SK-N-SH treated with all-trans-retinoic acid at 6 μM for 48 hours (cell line): ENCODE results near the gene RCOR1.

Source experiments
- ARNTL ChIP-seq: fragments of 450-650 bp; formaldehyde crosslinking; IDR thresholded peaks from 2 replicates; pipeline ENCODE4 v1.5.0; 2020; ENCODE audit warnings: low read depth, mild to moderate bottlenecking, moderate library complexity, borderline replicate concordance
- CREB5 ChIP-seq: fragments of 250-450 bp; sonication (Bioruptor Pico); IDR thresholded peaks from 2 replicates; pipeline ENCODE4 v1.5.1; 2020; ENCODE audit warnings: low read depth, mild to moderate bottlenecking, moderate library complexity
- RARB ChIP-seq: fragments of 250-450 bp; sonication (Bioruptor Pico); IDR thresholded peaks from 2 replicates; pipeline ENCODE4 v1.8.0; 2021; ENCODE audit warnings: mild to moderate bottlenecking, moderate library complexity
- SNAI2 ChIP-seq: fragments of 250-450 bp; sonication (Bioruptor Pico); IDR thresholded peaks from 2 replicates; pipeline ENCODE4 v1.5.0; 2020; ENCODE audit warnings: mild to moderate bottlenecking, moderate library complexity
- TCF4 ChIP-seq: fragments of 250-450 bp; sonication (Bioruptor Pico); IDR thresholded peaks from 2 replicates; pipeline ENCODE4 v1.8.0; 2021; ENCODE audit warnings: mild to moderate bottlenecking, moderate library complexity, borderline replicate concordance
- TOX ChIP-seq: fragments of 250-450 bp; sonication (Bioruptor Pico); IDR thresholded peaks from 2 replicates; pipeline ENCODE4 v1.8.0; 2021; ENCODE audit warnings: mild to moderate bottlenecking, moderate library complexity, borderline replicate concordance
- ZNF565 ChIP-seq: fragments of 450-650 bp; formaldehyde crosslinking; conservative IDR thresholded peaks from 2 replicates; pipeline ENCODE4 v1.5.0; 2020; ENCODE audit warnings: low read depth, mild to moderate bottlenecking, moderate library complexity
- ZNF70 ChIP-seq: fragments of 450-650 bp; formaldehyde crosslinking; IDR thresholded peaks from 2 replicates; pipeline ENCODE4 v1.5.0; 2020; ENCODE audit warnings: mild to moderate bottlenecking, moderate library complexity
- TF ChIP-seq, protein P1 (sequence below): fragments of 250-450 bp; sonication (Bioruptor Pico); IDR thresholded peaks from 2 replicates; pipeline ENCODE4 v1.8.0; 2020; ENCODE audit warnings: mild to moderate bottlenecking, moderate library complexity, borderline replicate concordance

DNA sequence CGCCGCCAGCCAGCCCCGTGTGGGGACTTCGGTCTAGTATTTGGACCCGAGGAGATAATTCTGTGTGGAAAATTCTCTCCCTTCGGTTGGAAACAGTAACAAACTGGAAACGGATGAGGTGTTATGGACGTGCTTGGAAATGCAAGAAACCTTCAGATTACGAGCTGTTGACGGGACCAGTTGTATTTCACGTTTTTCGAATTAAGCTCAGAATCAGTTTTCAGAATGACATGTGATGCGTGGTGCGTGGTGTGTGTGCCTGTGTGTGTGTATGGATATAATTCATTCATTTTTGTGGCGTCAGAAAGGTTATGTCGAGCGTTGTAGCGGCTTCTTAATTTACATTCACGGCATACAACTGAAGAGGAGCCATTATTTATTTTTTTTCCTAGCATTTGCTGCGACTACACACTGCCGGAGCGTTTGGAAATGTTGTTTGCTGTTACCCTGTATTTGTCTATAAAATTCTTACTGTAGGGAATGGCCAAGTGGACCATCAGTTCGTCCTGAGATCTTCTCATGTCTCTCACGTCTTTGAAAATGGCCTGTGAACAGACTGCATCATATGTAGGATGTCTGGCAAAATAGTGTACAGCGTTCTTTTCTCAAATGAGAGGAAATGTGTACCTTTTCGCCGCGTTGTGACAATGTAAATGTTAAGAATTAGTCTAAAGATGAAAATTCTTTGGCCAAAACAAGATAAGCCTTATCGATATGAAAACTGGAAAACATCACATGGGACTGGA is 186.1 kb downstream of the RCOR1 start:
- no peak for TF ChIP-seq ARNTL
- no peak for TF ChIP-seq SNAI2 (CRISPR knock-in tag)
- TF ChIP-seq, protein P1, sequence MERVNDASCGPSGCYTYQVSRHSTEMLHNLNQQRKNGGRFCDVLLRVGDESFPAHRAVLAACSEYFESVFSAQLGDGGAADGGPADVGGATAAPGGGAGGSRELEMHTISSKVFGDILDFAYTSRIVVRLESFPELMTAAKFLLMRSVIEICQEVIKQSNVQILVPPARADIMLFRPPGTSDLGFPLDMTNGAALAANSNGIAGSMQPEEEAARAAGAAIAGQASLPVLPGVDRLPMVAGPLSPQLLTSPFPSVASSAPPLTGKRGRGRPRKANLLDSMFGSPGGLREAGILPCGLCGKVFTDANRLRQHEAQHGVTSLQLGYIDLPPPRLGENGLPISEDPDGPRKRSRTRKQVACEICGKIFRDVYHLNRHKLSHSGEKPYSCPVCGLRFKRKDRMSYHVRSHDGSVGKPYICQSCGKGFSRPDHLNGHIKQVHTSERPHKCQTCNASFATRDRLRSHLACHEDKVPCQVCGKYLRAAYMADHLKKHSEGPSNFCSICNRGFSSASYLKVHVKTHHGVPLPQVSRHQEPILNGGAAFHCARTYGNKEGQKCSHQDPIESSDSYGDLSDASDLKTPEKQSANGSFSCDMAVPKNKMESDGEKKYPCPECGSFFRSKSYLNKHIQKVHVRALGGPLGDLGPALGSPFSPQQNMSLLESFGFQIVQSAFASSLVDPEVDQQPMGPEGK (CRISPR knock-in tag): no peak
- TF ChIP-seq RARB (CRISPR knock-in tag): no peak
- TF ChIP-seq ZNF565: no peak
- TF ChIP-seq TCF4 (CRISPR knock-in tag): no peak
- TF ChIP-seq CREB5 (CRISPR knock-in tag): no peak
- TF ChIP-seq ZNF70: no peak
- no peak for TF ChIP-seq TOX (CRISPR knock-in tag)
